ENCODE data around the gene OSBPL7.

The OSBPL7 gene

GRCh38 chr17:47864791-47865216 lies 43.2 kb upstream of the OSBPL7 start:
- DNase-seq (ENCODE audit: extremely low read depth, low read depth): no peak
- no peak for TF ChIP-seq CTCF (IDR thresholded peaks at IDR 0.05; ENCODE audit: low read depth, low read length, missing control alignments)
- no peak overlapping the region for H3K4me3 ChIP-seq (replicated peaks; ENCODE audit: low read depth, low read length)

- no peak overlapping the region for H3K4me3 ChIP-seq (replicated peaks; ENCODE audit: low read depth, low read length)
- no peak for TF ChIP-seq CTCF (IDR thresholded peaks at IDR 0.05; ENCODE audit: low read depth, low read length, missing control alignments)
- peak; percentile 26 for DNase-seq (ENCODE audit: extremely low read depth, low read depth)
Observed at GRCh38 chr17:47862621-47863440, 41.2 kb upstream of the OSBPL7 start.

DNA sequence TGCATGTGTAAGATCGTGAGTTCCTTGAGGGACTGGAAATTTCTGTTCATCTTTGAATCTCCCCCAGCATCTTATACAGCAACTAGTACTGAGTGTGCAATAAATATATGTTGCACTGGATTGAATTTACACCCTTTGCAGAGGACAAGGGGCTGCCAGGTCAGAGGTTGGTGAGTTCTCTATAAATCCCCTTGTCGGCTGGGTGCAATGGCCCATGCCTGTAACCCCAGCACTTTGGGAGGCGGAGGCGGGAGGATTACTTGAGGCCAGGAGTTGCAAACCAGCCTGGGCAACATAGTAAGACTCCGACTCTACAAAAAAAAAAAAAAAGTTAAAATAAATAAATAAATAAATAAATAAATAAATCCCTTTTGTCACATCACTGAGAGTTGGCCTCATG lies 38.8 kb upstream of the OSBPL7 start:
- no peak overlapping the region for H3K4me3 ChIP-seq (replicated peaks; ENCODE audit: low read depth, low read length)
- no peak for DNase-seq (ENCODE audit: extremely low read depth, low read depth)
- TF ChIP-seq CTCF (IDR thresholded peaks at IDR 0.05; ENCODE audit: low read depth, low read length, missing control alignments): no peak

GRCh38 chr17:47857551-47858455 lies 36.2 kb upstream of the OSBPL7 start:
- no peak for DNase-seq (ENCODE audit: extremely low read depth, low read depth)

DNA sequence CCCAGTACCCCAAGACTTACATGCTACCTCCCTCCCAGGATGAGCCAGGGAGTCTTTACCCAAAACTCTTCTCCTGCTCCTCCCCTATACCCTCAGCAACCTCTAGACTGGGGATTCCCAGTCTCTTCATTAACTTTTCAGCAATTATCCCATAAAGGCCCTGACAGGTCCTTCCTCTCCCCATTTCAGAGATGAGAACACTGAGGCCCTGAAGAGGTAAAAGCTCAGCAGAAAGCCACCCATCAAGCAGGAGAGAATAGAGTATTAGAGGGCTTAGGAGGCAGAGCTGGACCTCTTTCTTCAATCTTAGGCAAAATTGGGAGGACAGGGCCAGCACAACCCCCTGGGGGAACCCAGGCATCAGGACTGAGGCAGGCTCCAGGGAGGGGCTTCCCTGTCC lies 35.2 kb upstream of the OSBPL7 start:
- DNase-seq (ENCODE audit: extremely low read depth, low read depth): no peak
- TF ChIP-seq CTCF (IDR thresholded peaks at IDR 0.05; ENCODE audit: low read depth, low read length, missing control alignments): no peak
- H3K4me3 ChIP-seq (replicated peaks; ENCODE audit: low read depth, low read length): no peak overlapping the region

More at GRCh38 chr17:47857551-47858455, 36.2 kb upstream of the OSBPL7 start:
- TF ChIP-seq CTCF (IDR thresholded peaks at IDR 0.05; ENCODE audit: low read depth, low read length, missing control alignments): no peak
- H3K4me3 ChIP-seq (replicated peaks; ENCODE audit: low read depth, low read length): no peak overlapping the region

- TF ChIP-seq CTCF (IDR thresholded peaks at IDR 0.05; ENCODE audit: low read depth, low read length, missing control alignments): no peak
- no peak for DNase-seq (ENCODE audit: extremely low read depth, low read depth)
- no peak overlapping the region for H3K4me3 ChIP-seq (replicated peaks; ENCODE audit: low read depth, low read length)
Observed at GRCh38 chr17:47855737-47856136, 34.1 kb upstream of the OSBPL7 start.

All from HFF-Myc (cell line).